ENCODE results near the gene NSDHL.
"Not testable (repeated sequence)": the region's sequence is repeated elsewhere in the genome, so short reads cannot be mapped to it uniquely, and the experiment has no call there.

The NSDHL gene

GRCh38 chrX:152907084-152907651 is 76.3 kb downstream of the NSDHL start:
- Histone ChIP-seq H3K9me3 (ENCODE audit: control insufficient read depth in 5 of 5, low read length in 5 of 5) (no peaks in the 10 kb centered on the region), H3K36me3 (ENCODE audit: control insufficient read depth in 5 of 5, insufficient read depth in 5 of 5, low read length in 5 of 5) (no peaks in the 10 kb centered on the region), H3K4me1 (ENCODE audit: control insufficient read depth in 5 of 5, insufficient read depth in 5 of 5, low read length in 5 of 5) (peaks cover 0 to 6% (median 0%) of the 10 kb centered on the region in 5 donors), H3K9ac (ENCODE audit: low read length in 5 of 5) (no peak overlapping the region), H3K27me3 (ENCODE audit: control insufficient read depth in 5 of 5, insufficient read depth in 4 of 5, low read length in 5 of 5) (peaks cover 13 to 42% (median 27%) of the 10 kb centered on the region in 5 donors), H3K27ac (ENCODE audit: low read depth, low read length) (no peak overlapping the region), H3K4me3 (ENCODE audit: low read depth in 1 of 5, low read length in 5 of 5) (no peak overlapping the region)

- no peaks in the 10 kb centered on the region for H3K9me3 ChIP-seq (ENCODE audit: control insufficient read depth in 5 of 5, low read length in 5 of 5)
- H3K36me3 ChIP-seq (ENCODE audit: control insufficient read depth in 5 of 5, insufficient read depth in 5 of 5, low read length in 5 of 5) = no peaks in the 10 kb centered on the region
- peaks cover 0 to 6% (median 0%) of the 10 kb centered on the region in 5 donors for H3K4me1 ChIP-seq (ENCODE audit: control insufficient read depth in 5 of 5, insufficient read depth in 5 of 5, low read length in 5 of 5)
- no peak overlapping the region for H3K9ac ChIP-seq (ENCODE audit: low read length in 5 of 5)
- no peak overlapping the region for H3K4me3 ChIP-seq (ENCODE audit: low read depth in 1 of 5, low read length in 5 of 5)
- H3K27me3 ChIP-seq (ENCODE audit: control insufficient read depth in 5 of 5, insufficient read depth in 4 of 5, low read length in 5 of 5) = peaks cover 13 to 38% (median 26%) of the 10 kb centered on the region in 5 donors
- H3K27ac ChIP-seq (ENCODE audit: low read depth, low read length) = no peak overlapping the region
These were observed 77.6 kb downstream of the NSDHL start for GRCh38 chrX:152908486-152908885.

GRCh38 chrX:152910018-152910417 is 79.2 kb downstream of the NSDHL start:
- H3K27ac ChIP-seq (ENCODE audit: low read depth, low read length); H3K36me3 ChIP-seq (ENCODE audit: control insufficient read depth in 5 of 5, insufficient read depth in 5 of 5, low read length in 5 of 5); H3K4me1 ChIP-seq (ENCODE audit: control insufficient read depth in 5 of 5, insufficient read depth in 5 of 5, low read length in 5 of 5); H3K9ac ChIP-seq (ENCODE audit: low read length in 5 of 5); H3K9me3 ChIP-seq (ENCODE audit: control insufficient read depth in 5 of 5, low read length in 5 of 5); H3K4me3 ChIP-seq (ENCODE audit: low read depth in 1 of 5, low read length in 5 of 5): not testable (repeated sequence)
- H3K27me3 ChIP-seq (ENCODE audit: control insufficient read depth in 5 of 5, insufficient read depth in 4 of 5, low read length in 5 of 5) = peaks cover 10 to 32% (median 23%) of the 10 kb centered on the region in 5 donors

DNA sequence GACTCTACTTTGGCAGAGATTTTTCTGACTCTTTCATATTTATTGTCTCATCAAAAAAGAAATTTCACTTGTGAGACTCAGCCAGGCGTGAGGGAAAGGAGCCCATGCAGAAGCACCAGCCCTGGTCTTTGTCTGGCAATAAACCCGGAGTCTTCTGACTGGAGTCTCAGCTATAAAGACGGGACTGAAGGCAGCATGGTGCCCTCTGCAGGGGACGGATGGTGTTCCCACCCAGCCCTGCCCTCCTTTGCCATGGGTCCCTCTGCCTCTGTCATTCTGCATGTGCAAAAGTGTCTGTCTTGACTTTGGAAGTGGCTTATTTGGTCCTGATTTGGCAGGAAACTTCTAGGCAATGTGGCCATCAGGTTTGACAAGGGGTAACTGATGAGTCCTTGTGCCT is 81.2 kb downstream of the NSDHL start:
- peaks cover 0 to 3% (median 0%) of the 10 kb centered on the region in 5 donors for H3K4me1 ChIP-seq (ENCODE audit: control insufficient read depth in 5 of 5, insufficient read depth in 5 of 5, low read length in 5 of 5)
- H3K9ac ChIP-seq (ENCODE audit: low read length in 5 of 5) = no peak overlapping the region
- no peaks in the 10 kb centered on the region for H3K36me3 ChIP-seq (ENCODE audit: control insufficient read depth in 5 of 5, insufficient read depth in 5 of 5, low read length in 5 of 5)
- H3K27me3 ChIP-seq (ENCODE audit: control insufficient read depth in 5 of 5, insufficient read depth in 4 of 5, low read length in 5 of 5) = peaks cover 3 to 21% (median 12%) of the 10 kb centered on the region in 5 donors
- no peak overlapping the region for H3K27ac ChIP-seq (ENCODE audit: low read depth, low read length)
- no peaks in the 10 kb centered on the region for H3K9me3 ChIP-seq (ENCODE audit: control insufficient read depth in 5 of 5, low read length in 5 of 5)
- no peak overlapping the region for H3K4me3 ChIP-seq (ENCODE audit: low read depth in 1 of 5, low read length in 5 of 5)

DNA sequence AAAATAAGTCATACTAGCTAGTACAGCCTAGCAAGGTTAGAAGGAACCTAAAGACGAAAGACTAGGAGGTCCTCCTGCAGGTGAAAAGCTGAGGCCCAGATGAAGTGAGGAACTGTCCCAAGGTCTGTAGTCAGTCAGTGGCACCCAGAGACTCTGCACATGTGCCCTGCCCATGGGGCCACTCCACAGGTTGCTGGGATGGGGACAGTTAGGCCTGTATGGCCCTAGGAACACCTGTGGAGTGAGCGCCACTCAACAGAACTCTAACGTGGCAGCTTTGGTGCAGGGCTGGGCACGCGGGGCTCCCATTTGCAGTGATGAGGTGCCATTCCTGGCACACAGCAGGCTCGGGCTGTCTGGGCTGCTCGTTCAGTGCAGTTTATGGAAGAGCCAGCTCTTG is 81.8 kb downstream of the NSDHL start:
- no peak overlapping the region for H3K27ac ChIP-seq (ENCODE audit: low read depth, low read length)
- H3K4me1 ChIP-seq (ENCODE audit: control insufficient read depth in 5 of 5, insufficient read depth in 5 of 5, low read length in 5 of 5) = peaks cover 0 to 6% (median 4%) of the 10 kb centered on the region in 5 donors
- H3K36me3 ChIP-seq (ENCODE audit: control insufficient read depth in 5 of 5, insufficient read depth in 5 of 5, low read length in 5 of 5) = no peaks in the 10 kb centered on the region
- no peak overlapping the region for H3K9ac ChIP-seq (ENCODE audit: low read length in 5 of 5)
- H3K9me3 ChIP-seq (ENCODE audit: control insufficient read depth in 5 of 5, low read length in 5 of 5) = no peaks in the 10 kb centered on the region
- H3K4me3 ChIP-seq (ENCODE audit: low read depth in 1 of 5, low read length in 5 of 5) = no peak overlapping the region
- H3K27me3 ChIP-seq (ENCODE audit: control insufficient read depth in 5 of 5, insufficient read depth in 4 of 5, low read length in 5 of 5) = peaks cover 0 to 16% (median 13%) of the 10 kb centered on the region in 5 donors

DNA sequence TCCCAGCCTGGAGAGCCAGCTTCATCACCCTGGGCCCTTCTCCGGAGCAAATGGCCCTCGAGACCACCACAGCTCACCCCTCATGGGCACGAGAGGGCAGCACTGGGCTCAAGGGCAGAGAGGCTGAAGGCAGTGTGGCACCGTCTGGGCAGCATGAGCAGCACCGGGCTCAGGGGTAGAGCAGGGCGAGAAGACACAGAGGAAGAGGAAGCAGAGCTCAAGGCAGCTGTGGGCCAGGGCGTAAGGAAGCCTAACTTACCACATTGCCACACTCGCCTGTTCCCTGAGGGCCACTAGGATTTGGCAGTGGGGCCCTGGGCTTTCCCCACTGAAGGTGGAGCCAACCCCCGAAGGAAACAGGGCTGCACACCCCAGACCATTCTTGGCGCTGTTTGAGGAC is 82.5 kb downstream of the NSDHL start:
- Histone ChIP-seq H3K36me3 (ENCODE audit: control insufficient read depth in 5 of 5, insufficient read depth in 5 of 5, low read length in 5 of 5) (no peaks in the 10 kb centered on the region), H3K27ac (ENCODE audit: low read depth, low read length) (no peak overlapping the region), H3K27me3 (ENCODE audit: control insufficient read depth in 5 of 5, insufficient read depth in 4 of 5, low read length in 5 of 5) (peaks cover 0 to 17% (median 8%) of the 10 kb centered on the region in 5 donors), H3K4me3 (ENCODE audit: low read depth in 1 of 5, low read length in 5 of 5) (no peak overlapping the region), H3K4me1 (ENCODE audit: control insufficient read depth in 5 of 5, insufficient read depth in 5 of 5, low read length in 5 of 5) (peaks cover 0 to 13% (median 11%) of the 10 kb centered on the region in 5 donors), H3K9ac (ENCODE audit: low read length in 5 of 5) (no peak overlapping the region), H3K9me3 (ENCODE audit: control insufficient read depth in 5 of 5, low read length in 5 of 5) (no peaks in the 10 kb centered on the region)

GRCh38 chrX:152913910-152914309 is 83.0 kb downstream of the NSDHL start:
- Histone ChIP-seq H3K9me3 (ENCODE audit: control insufficient read depth in 5 of 5, low read length in 5 of 5) (no peaks in the 10 kb centered on the region), H3K9ac (ENCODE audit: low read length in 5 of 5) (no peak overlapping the region), H3K27me3 (ENCODE audit: control insufficient read depth in 5 of 5, insufficient read depth in 4 of 5, low read length in 5 of 5) (peaks cover 0 to 17% (median 6%) of the 10 kb centered on the region in 5 donors), H3K4me1 (ENCODE audit: control insufficient read depth in 5 of 5, insufficient read depth in 5 of 5, low read length in 5 of 5) (peaks cover 0 to 17% (median 16%) of the 10 kb centered on the region in 5 donors), H3K27ac (ENCODE audit: low read depth, low read length) (no peak overlapping the region), H3K4me3 (ENCODE audit: low read depth in 1 of 5, low read length in 5 of 5) (no peak overlapping the region), H3K36me3 (ENCODE audit: control insufficient read depth in 5 of 5, insufficient read depth in 5 of 5, low read length in 5 of 5) (no peaks in the 10 kb centered on the region)

- Histone ChIP-seq H3K4me3 (ENCODE audit: low read depth in 1 of 5, low read length in 5 of 5) (no peak overlapping the region), H3K4me1 (ENCODE audit: control insufficient read depth in 5 of 5, insufficient read depth in 5 of 5, low read length in 5 of 5) (peaks cover 0 to 17% (median 17%) of the 10 kb centered on the region in 5 donors), H3K36me3 (ENCODE audit: control insufficient read depth in 5 of 5, insufficient read depth in 5 of 5, low read length in 5 of 5) (no peaks in the 10 kb centered on the region), H3K9ac (ENCODE audit: low read length in 5 of 5) (no peak overlapping the region), H3K27ac (ENCODE audit: low read depth, low read length) (no peak overlapping the region), H3K27me3 (ENCODE audit: control insufficient read depth in 5 of 5, insufficient read depth in 4 of 5, low read length in 5 of 5) (peaks cover 0 to 24% (median 11%) of the 10 kb centered on the region in 5 donors), H3K9me3 (ENCODE audit: control insufficient read depth in 5 of 5, low read length in 5 of 5) (no peaks in the 10 kb centered on the region)
These were observed 84.8 kb downstream of the NSDHL start for GRCh38 chrX:152915541-152916241.

GRCh38 chrX:152917656-152918579 is 87.1 kb downstream of the NSDHL start:
- peaks cover 0 to 24% (median 11%) of the 10 kb centered on the region in 5 donors for H3K27me3 ChIP-seq (ENCODE audit: control insufficient read depth in 5 of 5, insufficient read depth in 4 of 5, low read length in 5 of 5)
- H3K36me3 ChIP-seq (ENCODE audit: control insufficient read depth in 5 of 5, insufficient read depth in 5 of 5, low read length in 5 of 5) = no peaks in the 10 kb centered on the region
- H3K4me1 ChIP-seq (ENCODE audit: control insufficient read depth in 5 of 5, insufficient read depth in 5 of 5, low read length in 5 of 5) = peaks cover 0 to 17% (median 17%) of the 10 kb centered on the region in 5 donors
- peak overlapping the region; percentile 26 to 50 (median 48) for H3K4me3 ChIP-seq (ENCODE audit: low read depth in 1 of 5, low read length in 5 of 5)
- H3K27ac ChIP-seq (ENCODE audit: low read depth, low read length) = no peak overlapping the region
- H3K9me3 ChIP-seq (ENCODE audit: control insufficient read depth in 5 of 5, low read length in 5 of 5) = no peaks in the 10 kb centered on the region
- H3K9ac ChIP-seq (ENCODE audit: low read length in 5 of 5) = peak overlapping the region in 1 of 5 donors; percentile 53

All from subcutaneous abdominal adipose tissue (tissue), 5 donors.